ENCODE measurements around the gene SLC38A6. TPM values are rescaled to one million over a fixed set of nuclear protein-coding genes. Genes with fewer than 3 reads are reported as not detected.

Gene SLC38A6
- total RNA-seq, 1 experiment from 2014 or later: 6.0 TPM

- H3K23me2 ChIP-seq (ENCODE audit: insufficient read length, low read depth, low read length, poor library complexity, severe bottlenecking): no peaks in the 10 kb centered on the region
- H2BK20ac ChIP-seq (ENCODE audit: low read depth, low read length, poor library complexity, severe bottlenecking): no peak overlapping the region
- H2BK5ac ChIP-seq (ENCODE audit: insufficient read length, low read length): no peak overlapping the region
- H3K27ac ChIP-seq (ENCODE audit: insufficient read length, low read depth, low read length): no peak overlapping the region
- no peak overlapping the region for H3K4me3 Mint-ChIP-seq
- H3K56ac ChIP-seq (ENCODE audit: insufficient read length, low read depth, low read length): no peak overlapping the region
- H3K14ac ChIP-seq (ENCODE audit: insufficient read depth, low read length): no peak overlapping the region
- no peaks in the 10 kb centered on the region for H3K79me2 ChIP-seq (ENCODE audit: insufficient read depth, low read length)
- H3K9ac ChIP-seq (ENCODE audit: extremely low read depth, insufficient read length, low read length): no peak overlapping the region
- no peaks in the 10 kb centered on the region; the same call in 1 of the 2 replicates for H3K4me1 ChIP-seq (ENCODE audit: insufficient read depth, low read length)
- H3K27ac Mint-ChIP-seq: no peak overlapping the region
- H4K5ac ChIP-seq (ENCODE audit: insufficient read length, low read depth, low read length): no peak overlapping the region
- no CpG with 5 or more reads among the region's 2 CpGs for WGBS (ENCODE audit: extremely low coverage, insufficient read length, low lambda C conversion rate)
- H3K4me1 Mint-ChIP-seq: no peaks in the 10 kb centered on the region
- no peak overlapping the region for H2AFZ ChIP-seq (ENCODE audit: low read length)
- H3K18ac ChIP-seq (ENCODE audit: insufficient read length, low read depth, low read length): no peak overlapping the region
- H4K91ac ChIP-seq (ENCODE audit: insufficient read length, low read depth, low read length): no peak overlapping the region
- TF ChIP-seq CTCF (conservative IDR thresholded peaks at IDR 0.05): no peak
- no peaks in the 10 kb centered on the region for H3K9me3 Mint-ChIP-seq
- no peaks in the 10 kb centered on the region for H3K9me3 ChIP-seq (ENCODE audit: control insufficient read depth, low read depth, low read length)
- H4K8ac ChIP-seq (replicated peaks; ENCODE audit: insufficient read length, low read depth, low read length): no peak overlapping the region
- DNase-seq: no peak
- H2BK15ac ChIP-seq (ENCODE audit: low read depth, low read length): no peak overlapping the region
- H2BK120ac ChIP-seq (ENCODE audit: low read depth, low read length, poor library complexity, severe bottlenecking): no peak overlapping the region
- no peak overlapping the region for H2BK12ac ChIP-seq (ENCODE audit: insufficient read length, low read depth, low read length)
- no peak overlapping the region for H3K23ac ChIP-seq (ENCODE audit: insufficient read length, low read depth, low read length)
- peaks cover 0 to 24% (median 7%) of the 10 kb centered on the region in 3 experiments; a peak in 6 of 7 replicates for H3K36me3 Mint-ChIP-seq (ENCODE audit: insufficient read depth in 1 of 3, low read depth in 3 of 3)
- no peaks in the 10 kb centered on the region for H3K79me1 ChIP-seq (ENCODE audit: insufficient read depth, low read depth, low read length, poor library complexity, severe bottlenecking)
- H3K27me3 ChIP-seq (ENCODE audit: insufficient read depth, low read length): no peaks in the 10 kb centered on the region; the same call in 1 of the 2 replicates
- no peaks in the 10 kb centered on the region for H3K27me3 Mint-ChIP-seq (ENCODE audit: low read depth)
- no peak overlapping the region for H3T11ph ChIP-seq (ENCODE audit: low read length)
- no peak overlapping the region for H3K4ac ChIP-seq (ENCODE audit: low read depth, low read length)
- H3K4me2 ChIP-seq (ENCODE audit: insufficient read depth, insufficient read length, low read length): no peak overlapping the region
- no peak overlapping the region for H2AK5ac ChIP-seq (ENCODE audit: insufficient read length, low read length)
- no peaks in the 10 kb centered on the region for H4K20me1 ChIP-seq (ENCODE audit: control insufficient read depth, insufficient read depth, insufficient read length)
Measured at GRCh38 chr14:60971271-60971670, 9.8 kb upstream of the SLC38A6 start.
